Limb (tissue), 2 donors: ENCODE data around the gene ZBTB7B.

Source experiments
- DNase-seq, 2 donors: peaks; one replicate each; pipeline ENCODE4 v3.0.0-alpha.2; 2016; ENCODE audit errors: extremely low spot score in 2 of 2

The ZBTB7B gene

DNA sequence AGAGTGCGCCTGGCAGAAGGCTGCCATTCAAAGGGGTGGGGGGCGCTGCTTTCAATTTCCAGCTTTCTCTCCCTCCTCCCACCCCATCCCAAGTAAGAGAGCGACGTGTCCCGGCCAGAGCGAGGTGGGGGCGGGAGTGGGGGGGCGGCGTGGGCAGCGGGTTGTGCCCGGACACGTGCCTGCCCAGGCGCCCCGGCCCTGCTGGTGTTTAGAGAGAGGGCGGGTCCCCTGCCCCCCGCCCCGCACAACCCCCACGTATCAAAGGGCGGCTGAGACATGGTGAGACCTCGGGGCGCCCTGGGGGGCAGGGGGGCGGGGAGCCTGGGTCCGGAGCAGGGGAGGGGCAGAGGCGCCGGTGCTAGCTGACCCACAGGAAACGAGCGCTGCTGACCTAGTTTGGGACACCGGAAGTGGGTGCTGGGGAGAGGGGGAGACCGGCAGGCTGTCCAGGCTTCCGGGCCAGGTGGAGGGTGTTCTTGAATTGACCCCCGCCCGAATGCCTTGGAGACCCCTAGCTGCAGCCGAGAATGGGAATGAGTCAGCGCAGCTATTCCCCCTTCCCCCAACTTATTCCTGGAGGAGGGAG, 1.3 kb downstream of the ZBTB7B start:
- no peak for DNase-seq

DNA sequence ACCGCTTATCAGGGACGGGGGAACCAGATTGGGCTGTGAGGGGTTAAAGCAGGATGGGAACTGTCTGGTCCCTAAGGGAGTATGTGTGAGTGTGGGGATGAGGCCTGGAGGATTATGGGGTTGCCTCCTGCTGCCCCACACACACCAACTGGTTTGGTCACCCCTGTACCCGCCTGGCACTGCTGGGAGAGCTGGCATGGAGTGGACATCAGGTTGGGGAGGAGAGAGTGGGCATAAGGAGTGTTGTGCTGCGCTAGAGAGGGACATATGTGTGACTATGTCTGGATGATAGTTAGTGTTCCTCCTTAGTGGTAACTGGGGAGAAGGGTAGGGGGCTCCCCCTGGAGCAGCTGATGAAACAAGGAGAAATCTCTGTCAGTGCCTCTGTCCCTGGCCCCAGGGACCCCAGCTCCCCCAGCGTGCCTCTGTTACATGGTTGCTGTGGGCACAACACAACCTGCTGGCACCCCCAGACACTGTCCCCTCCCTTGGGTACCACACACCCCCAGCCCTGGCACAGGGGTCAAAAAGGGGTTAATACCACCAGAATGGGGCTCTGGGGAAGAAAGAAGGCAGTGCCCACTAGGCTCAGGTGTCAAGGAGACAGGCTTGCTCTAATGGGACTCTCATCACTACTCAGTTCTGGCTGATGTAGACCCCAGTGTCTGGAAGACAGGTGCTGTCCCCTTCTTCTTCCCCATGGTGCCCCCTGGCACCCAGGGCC, 1.9 kb downstream of the ZBTB7B start:
- DNase-seq = no peak

DNA sequence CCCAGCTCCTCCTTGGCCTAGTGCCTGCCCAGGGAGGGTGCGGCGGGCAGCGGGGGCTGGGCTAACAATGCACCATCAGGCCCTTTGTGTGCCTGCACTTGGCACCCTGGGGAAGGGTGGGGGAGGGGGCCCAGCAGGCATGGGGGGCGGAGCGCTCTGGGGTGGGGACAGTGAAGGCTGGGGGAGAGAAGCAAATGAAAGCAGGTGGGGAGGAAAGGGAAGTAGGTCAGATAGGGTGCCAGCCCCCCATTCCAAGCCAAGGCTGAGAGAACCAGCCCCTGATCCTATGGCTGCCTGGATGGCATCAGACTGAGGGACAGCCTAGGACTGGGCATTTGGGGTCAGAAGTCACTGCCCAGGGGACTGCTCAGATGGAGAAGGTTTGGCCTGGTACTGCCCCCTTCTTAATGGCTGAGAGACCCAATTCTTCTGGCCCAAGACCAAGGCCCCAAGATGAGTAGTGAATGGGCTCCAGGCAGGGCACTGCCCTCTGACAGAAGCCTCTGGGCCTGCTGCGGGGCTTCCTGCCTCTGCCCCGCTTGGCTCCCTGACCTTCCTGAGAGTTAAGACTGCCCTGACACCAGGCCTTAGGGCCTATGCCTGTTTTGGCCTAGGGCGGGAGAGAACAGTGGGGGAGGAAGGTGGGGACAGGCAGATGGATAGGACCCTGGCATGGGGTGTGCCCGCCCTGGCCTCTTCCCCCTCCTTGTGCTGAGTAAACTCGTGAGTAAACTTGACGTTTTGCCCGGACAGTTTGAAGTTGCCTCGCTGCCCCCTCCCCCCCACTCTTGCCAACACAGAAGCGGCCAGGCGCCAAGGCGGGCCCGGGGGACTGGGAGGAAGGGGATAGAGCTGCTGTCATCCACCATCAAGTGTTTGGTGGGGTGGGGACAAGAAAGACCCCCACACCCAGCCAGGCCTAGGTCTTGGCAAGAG, 2.7 kb downstream of the ZBTB7B start:
- no peak for DNase-seq

DNA sequence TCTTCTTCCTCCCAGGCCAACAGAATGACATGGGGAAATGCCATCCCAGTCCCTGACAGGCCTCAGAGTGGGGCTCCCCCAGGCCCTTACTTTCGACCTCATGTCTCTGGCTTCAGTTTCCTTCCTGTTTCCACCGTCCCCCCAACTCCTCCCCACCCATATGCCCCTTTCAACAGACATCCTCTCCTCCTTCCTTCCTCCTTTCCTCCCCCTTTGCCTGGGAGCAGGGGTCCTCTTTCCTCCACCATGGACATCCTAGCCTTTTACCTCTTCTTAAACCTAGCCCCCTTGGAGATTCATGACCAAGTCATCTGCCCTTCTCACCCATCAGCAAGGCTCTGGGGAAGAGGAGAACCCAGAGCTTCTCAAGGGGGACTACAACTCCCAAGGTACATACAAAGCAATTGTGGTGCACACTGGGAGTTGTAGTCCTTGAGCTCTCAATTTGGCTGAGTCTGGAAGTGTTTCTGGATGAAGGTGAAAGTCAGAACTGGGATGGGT, 4.0 kb downstream of the ZBTB7B start:
- DNase-seq = no peak

DNA sequence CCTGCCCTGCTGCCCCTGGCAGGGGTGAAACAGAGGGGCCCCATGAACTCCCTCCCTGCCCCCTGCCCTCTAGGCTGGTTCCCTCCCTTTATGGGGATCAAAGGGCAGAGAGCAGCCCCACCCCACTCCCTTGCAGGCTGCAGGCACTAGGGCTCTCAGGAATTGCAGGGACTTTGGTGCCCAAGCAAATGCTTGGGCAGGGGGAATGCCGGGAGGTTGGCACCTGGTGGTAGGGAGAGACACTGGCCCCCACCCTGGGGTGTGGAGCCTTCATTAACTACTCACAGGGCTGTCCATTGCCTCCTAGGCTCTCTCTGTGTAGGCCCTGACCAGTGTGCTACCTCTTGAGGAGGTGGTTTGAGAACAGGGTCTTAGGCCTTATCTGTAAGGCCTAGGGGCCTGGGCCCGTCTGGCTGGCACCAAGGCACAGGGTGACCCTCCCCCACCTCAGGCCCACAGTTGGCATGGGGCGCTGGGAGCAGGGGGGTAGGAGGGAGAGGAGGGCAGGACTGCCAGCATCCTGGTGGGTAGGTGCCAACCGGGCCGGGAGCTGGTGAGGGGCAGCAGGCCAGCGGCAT, 4.7 kb downstream of the ZBTB7B start:
- no peak for DNase-seq

DNA sequence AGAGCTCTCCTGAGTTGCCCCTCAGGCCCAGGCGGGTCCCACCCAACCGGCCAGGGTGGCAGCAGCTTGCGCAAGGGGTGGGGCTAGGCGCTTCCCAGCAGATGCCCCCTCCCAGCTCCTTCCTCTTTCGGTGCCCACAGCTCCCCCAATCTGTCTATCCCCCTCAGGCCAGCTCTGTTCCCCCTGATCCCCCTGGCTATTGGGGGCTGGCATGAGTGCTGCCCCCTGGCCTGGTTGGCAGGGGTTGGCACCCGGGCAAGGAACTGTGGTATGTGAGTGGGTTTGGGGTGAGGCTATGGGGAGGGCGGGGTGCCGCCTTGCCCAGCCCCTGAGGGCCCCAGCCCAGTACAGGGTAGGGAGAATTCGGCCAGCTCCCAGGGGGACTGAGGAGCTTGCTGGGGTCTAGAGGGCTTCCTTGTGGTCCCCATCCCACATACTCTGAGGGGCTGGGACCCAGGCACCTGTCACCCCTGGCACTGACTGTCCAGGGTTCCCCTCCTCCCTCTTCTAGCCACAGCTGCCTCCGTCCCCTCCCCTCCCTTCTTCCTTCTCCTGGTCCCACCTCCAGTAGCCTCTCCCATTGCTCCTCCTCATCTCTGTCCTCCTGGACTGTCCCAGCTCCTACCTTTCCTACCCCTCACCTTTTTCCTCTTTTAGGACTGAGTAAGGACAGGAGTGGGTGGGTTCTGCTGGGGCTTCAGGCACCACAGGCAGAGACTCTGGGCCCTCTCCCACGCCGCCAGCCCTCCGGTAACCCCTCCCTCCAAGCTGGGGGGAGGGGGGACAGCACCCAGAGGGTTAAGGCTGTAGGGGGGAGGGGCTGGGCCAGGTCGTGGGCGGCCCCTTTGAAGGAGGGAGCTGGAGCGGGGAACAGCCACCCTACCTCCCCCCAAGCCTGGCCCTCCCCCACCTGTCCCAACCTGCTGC, 5.7 kb downstream of the ZBTB7B start:
- DNase-seq = no peak

DNA sequence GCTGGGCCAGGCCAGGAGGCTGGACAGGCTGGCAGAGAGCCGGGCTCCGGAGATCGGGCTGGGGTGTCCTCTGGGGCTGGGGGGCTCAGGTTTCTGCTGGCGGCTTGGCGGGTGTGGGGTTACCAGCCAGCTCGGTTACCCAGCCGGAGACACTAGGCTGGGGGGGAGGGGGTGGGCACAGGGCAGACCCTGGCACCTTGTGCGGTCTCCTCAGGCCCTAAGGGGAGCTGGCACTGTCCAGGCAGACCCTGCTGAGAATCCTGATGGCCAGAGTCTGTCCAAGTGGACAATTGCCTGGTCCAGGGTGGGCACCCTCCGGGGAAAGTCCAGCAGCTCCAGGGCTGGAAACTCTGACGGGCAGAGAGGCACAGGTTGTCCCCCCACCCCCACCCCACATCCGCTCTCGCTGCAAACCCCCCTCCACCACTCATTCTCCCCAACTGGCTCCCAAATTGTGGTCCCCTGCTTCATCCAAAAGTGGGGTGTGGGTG, 6.7 kb downstream of the ZBTB7B start:
- no peak for DNase-seq

DNA sequence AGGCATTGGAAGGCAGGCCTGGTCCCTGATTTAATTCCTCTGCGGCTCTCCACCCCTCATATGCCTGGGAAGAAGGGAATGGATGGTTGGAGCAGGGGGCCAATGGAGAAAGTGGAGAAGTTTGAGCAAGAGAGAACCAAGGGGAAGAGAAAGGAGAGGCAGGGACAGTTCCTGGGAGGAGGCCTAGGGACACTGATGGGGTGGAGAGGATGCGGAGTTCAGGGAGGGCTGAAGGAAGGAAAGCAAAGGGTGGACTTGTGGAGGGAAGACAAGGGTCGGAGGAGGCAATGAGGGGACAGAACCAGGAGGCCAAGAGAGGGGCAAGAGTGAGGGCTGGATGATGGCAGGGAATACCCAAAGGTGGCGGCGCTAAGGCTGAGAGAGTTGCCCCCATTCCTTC, 7.1 kb downstream of the ZBTB7B start:
- no peak for DNase-seq

DNA sequence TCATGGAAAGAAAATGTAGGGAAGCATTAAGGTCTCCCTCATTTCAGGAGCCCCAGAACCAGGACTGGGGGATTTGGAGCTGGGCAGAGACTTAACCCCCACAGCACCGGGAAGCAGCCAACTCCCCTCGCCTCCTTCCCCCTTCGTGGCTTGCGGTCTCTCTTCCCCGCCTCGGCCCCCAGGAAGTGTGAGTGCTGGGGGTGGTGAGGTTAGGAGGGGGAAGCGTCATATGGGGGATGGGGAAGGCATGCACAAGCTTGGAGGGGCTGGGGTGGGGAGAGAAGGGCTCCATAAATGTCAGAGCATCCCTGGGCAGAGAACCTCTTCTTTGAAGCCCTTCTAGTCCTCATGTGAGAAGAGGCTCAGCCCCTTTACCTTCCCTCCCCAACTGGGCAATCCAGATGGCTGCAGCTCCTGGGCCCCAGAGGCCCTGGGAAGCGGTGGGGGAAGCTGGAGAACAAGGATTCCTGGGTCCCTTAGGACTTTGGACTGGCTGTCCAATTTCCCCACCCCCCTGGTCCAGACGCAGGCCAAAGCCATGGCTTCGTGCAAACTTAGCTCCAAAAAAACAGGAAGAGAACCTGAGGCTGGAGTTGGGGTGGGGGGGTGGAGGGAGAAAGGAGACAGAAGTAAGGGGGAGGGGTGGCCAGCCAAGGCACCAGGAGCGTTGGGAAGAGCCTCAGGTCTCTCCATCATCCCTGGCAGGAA, 7.8 kb downstream of the ZBTB7B start:
- DNase-seq = no peak

DNA sequence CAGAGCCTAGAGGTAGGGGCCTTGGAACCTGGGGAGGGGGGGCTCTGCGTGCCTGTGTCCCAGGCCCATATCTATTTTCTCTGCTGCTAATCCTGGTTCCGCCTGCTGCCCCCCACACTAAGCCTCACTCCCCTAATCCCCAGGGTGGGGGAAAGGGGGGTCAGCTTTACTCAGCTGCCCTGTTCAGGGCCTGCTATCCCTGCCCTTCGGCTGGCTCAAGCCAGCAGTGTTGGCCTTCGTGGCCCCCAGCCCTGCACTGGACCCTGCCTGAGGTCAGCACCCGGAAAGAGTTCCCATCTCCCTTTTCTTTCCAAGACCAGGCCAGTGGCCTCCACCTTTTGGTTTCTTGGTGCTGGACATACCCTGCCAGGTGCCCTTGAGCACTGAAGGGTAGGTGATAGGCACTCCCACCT, 8.4 kb downstream of the ZBTB7B start:
- no peak for DNase-seq

DNA sequence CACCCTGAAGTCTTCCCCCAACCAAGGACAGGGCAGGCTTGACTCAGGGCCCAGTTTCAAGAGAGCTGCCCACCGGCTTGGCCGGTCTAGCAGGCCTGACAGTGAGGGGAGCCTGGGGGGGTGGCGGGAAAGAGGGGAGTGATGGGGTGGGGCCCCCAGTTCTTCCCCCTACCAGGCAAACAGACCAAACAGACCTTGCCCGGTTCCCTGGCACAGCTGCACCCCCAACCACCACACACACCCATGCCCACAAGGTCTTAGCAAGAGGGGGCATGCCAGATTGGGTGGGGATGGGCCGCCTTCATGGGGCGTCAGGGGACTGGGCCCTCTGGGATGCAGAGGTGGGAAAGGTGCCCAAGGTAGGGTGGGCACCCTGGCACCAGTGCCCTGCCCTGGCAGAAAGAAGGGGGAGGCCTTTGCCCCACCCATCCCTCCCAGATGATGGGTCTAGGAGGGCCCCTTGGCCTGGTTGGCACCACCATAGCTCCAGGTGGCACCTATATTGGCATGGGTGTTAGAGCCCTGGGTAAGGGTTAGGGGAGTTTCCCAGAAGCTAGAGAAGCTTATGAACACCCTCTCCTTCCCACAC, 8.9 kb downstream of the ZBTB7B start:
- no peak for DNase-seq

DNA sequence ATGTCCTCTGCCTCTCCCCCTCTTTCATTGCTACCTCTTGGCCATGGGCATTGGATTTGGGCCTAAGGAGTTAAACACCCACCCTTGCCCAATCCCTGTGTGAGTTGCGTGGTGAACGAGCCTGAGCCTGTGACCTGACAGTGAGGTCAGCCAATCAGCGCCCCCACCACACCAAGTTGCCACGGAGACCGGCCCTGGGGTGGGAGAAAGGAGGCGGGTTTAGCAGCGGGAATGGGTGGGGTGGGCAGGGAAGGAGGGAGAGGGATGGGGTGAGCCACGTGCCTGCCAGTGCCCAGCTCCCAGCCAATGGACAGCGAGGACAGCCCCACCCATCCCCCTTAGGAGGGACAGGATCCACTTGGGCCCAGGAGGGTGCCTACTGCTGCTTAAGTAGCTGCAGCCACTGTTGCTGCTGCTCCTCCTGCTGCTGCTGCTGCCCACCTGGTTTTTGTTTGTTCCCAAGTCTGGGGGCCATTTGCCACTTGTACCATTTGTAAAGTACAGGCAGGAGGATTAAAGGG, 9.5 kb downstream of the ZBTB7B start:
- peak in 1 of 2 donors; percentile 63 for DNase-seq

DNA sequence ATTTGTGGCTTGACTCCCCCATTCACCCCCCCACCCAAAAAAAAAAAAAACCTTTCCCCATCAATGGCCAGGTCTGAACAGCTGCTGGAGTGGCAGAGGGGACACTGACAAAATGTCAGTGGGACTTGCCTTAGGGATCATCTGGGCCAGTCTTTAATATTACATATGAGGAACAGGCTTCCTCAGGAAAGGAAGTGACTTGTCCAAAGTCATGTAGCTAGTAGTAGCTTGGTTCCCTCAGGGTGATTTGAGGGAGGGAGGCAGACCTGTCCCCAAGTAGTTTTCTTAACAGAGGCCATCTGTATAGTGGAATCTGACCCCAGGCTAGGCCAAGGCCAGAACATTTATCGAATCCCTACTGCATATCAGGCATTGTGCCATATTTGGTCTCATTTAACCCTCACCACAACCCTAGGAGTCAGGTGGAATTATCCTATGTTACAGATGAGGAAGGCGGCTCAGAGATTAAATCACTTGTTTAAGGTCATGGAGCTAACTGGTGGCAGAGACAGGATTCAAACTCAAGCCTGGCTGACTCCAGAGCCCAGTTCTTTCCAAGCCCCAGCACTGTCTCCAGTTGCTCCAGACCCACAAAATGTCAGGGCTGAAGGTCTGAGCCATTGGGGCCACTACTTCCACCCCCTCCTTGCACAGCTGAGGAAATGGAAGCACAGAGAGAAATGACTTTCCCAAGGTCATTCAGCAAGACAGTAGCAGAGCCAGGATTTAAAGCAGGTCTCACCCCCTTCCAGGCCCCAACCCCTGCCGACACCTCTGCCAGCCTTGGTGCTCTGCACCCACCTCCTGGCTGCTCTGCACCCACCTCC, 10.4 kb downstream of the ZBTB7B start:
- DNase-seq = no peak

DNA sequence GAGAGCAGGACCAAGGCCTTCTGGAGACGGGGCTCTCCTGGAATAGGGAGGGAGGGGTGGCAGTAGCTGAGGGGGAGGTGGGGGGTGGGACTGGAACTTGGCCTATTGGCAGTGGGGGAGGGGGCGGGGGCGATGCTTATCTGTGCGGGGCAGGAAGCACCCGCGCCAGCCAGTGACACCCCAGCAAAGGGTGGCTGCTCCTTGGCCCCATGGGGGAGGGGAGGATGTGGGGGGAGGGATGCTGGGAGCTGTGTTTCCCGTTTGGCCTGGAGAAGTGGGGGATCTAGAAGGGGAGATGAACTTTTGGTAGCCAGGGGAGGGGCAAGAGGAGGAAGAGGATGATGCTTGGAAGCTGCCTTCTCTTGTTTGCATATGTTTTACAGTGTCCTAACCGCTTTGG, 11.0 kb downstream of the ZBTB7B start:
- no peak for DNase-seq

DNA sequence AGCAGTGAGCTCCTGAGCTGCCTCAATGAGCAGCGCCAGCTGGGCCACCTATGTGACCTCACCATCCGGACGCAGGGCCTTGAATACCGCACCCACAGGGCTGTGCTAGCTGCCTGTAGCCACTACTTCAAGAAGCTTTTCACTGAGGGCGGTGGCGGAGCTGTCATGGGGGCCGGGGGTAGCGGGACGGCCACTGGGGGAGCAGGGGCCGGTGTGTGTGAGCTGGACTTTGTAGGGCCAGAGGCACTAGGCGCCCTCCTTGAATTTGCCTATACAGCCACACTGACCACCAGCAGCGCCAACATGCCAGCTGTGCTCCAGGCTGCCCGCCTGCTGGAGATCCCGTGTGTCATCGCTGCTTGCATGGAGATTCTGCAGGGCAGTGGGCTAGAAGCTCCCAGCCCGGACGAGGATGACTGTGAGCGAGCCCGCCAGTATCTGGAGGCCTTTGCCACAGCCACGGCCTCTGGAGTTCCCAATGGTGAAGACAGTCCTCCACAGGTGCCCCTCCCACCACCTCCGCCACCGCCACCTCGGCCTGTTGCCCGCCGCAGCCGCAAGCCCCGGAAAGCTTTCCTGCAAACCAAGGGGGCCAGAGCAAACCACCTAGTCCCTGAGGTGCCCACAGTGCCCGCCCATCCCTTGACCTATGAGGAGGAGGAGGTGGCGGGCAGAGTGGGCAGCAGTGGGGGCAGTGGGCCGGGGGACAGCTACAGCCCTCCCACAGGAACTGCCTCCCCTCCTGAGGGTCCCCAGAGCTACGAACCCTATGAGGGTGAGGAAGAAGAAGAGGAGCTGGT, 12.3 kb downstream of the ZBTB7B start:
- DNase-seq = no peak

DNA sequence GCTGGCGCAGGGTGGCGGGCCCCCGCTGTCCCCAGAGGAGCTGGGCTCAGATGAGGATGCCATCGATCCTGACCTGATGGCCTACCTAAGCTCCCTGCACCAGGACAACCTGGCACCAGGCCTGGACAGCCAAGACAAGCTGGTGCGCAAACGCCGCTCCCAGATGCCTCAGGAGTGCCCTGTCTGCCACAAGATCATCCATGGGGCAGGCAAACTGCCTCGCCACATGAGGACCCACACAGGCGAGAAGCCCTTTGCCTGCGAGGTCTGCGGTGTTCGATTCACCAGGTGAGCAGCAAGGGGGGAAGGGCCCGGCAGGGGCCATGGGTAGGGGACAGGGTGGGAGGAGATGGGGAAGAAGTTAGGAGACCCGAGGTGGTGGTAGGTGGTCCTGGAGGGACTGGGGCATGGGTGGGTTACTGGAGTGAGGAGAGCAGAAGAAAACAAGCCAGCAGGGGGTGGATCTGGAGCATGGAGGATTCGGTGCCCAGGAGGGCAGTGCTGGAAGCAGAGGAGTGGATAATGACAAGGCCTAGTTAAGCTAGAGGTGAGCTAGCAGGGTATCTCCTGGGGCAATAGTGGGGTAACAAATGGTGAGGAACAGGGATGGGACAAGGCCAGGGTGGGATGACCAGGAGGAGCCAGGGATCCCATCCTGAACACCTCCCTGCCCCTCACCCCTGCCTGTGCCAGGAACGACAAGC, 13.1 kb downstream of the ZBTB7B start:
- DNase-seq = no peak
